Nephron (organoid): ENCODE results near the gene TUBB4B.
"Not testable (repeated sequence)": the region's sequence is repeated elsewhere in the genome, so short reads cannot be mapped to it uniquely, and the experiment has no call there.

Experiments
- H3K27ac Mint-ChIP-seq, 3 experiments: 2 replicates each; pipeline ENCODE4 v1.8.0; 2020; ENCODE audit warnings: mixed read lengths in 3 of 3, mild to moderate bottlenecking in 2 of 3, moderate library complexity in 1 of 3
- H3K27me3 Mint-ChIP-seq: 2 replicates; pipeline ENCODE4 v1.8.0; 2021; ENCODE audit warnings: low read depth, mild to moderate bottlenecking, moderate library complexity, mixed read lengths
- H3K36me3 Mint-ChIP-seq: 2 replicates; pipeline ENCODE4 v1.8.0; 2020; ENCODE audit warnings: low read depth, mixed read lengths
- H3K4me1 Mint-ChIP-seq: 2 replicates; pipeline ENCODE4 v1.8.0; 2020; ENCODE audit warnings: mixed read lengths
- H3K4me3 Mint-ChIP-seq, 3 experiments: 2 replicates each; pipeline ENCODE4 v1.8.0; 2020; ENCODE audit warnings: mild to moderate bottlenecking in 3 of 3, mixed read lengths in 3 of 3, moderate library complexity in 2 of 3
- H3K9me3 Mint-ChIP-seq: 2 replicates; pipeline ENCODE4 v1.8.0; 2020; ENCODE audit warnings: mixed read lengths
- CTCF ChIP-seq, 3 experiments: fragments of 200-600 bp; sonication (generic); IDR thresholded peaks; one replicate each; pipeline ENCODE4 v1.5.0; 2021; ENCODE audit warnings: antibody characterized with exemption in 3 of 3; ENCODE audit not compliant: unreplicated experiment in 3 of 3

Gene TUBB4B

GRCh38 chr9:137236936-137237421, 4.1 kb upstream of the TUBB4B start:
- no peak overlapping the region for H3K27ac Mint-ChIP-seq
- no peak for TF ChIP-seq CTCF (IDR thresholded peaks at IDR 0.05; ENCODE audit: unreplicated experiment in 3 of 3)
- H3K27me3 Mint-ChIP-seq = peaks cover 5% of the 10 kb centered on the region
- H3K4me3 Mint-ChIP-seq = peak overlapping the region in 1 of 3 experiments; percentile 39
- no peaks in the 10 kb centered on the region for H3K36me3 Mint-ChIP-seq
- H3K4me1 Mint-ChIP-seq = peaks cover 24% of the 10 kb centered on the region
- no peaks in the 10 kb centered on the region for H3K9me3 Mint-ChIP-seq

- Mint-ChIP-seq H3K27me3 (peaks cover 5% of the 10 kb centered on the region), H3K4me3 (peak overlapping the region; percentile 54 to 70 (median 56)), H3K4me1 (peaks cover 31% of the 10 kb centered on the region), H3K9me3 (no peaks in the 10 kb centered on the region), H3K27ac (peak overlapping the region; percentile 23 to 51 (median 40)), H3K36me3 (peaks cover 10% of the 10 kb centered on the region)
- no peak for TF ChIP-seq CTCF (IDR thresholded peaks at IDR 0.05; ENCODE audit: unreplicated experiment in 3 of 3)
Measured at GRCh38 chr9:137237759-137238726, 3.0 kb upstream of the TUBB4B start.

- H3K27me3 Mint-ChIP-seq, H3K9me3 Mint-ChIP-seq: not testable (repeated sequence)
- H3K27ac Mint-ChIP-seq = peak overlapping the region in 2 of 3 experiments; percentile 69 to 84
- H3K4me3 Mint-ChIP-seq = peak overlapping the region; percentile 79 to 86 (median 84)
- peaks cover 19% of the 10 kb centered on the region for H3K36me3 Mint-ChIP-seq
- H3K4me1 Mint-ChIP-seq = peaks cover 38% of the 10 kb centered on the region
Measured at GRCh38 chr9:137239541-137240200, 1.4 kb upstream of the TUBB4B start.

- peak overlapping the region; percentile 69 to 84 (median 73) for H3K27ac Mint-ChIP-seq
- TF ChIP-seq CTCF (IDR thresholded peaks at IDR 0.05; ENCODE audit: unreplicated experiment in 3 of 3) = no peak
- H3K27me3 Mint-ChIP-seq = no peaks in the 10 kb centered on the region
- peak overlapping the region; percentile 79 to 86 (median 84) for H3K4me3 Mint-ChIP-seq
- H3K4me1 Mint-ChIP-seq = peaks cover 34% of the 10 kb centered on the region
- no peaks in the 10 kb centered on the region for H3K9me3 Mint-ChIP-seq
- peaks cover 19% of the 10 kb centered on the region for H3K36me3 Mint-ChIP-seq
Measured at GRCh38 chr9:137240318-137240840, 708 bp upstream of the TUBB4B start.

GRCh38 chr9:137241490-137242268, 592 bp downstream of the TUBB4B start:
- H3K36me3 Mint-ChIP-seq = peaks cover 19% of the 10 kb centered on the region
- H3K4me3 Mint-ChIP-seq = peak overlapping the region; percentile 89 to 96 (median 93)

More at GRCh38 chr9:137241490-137242268, 592 bp downstream of the TUBB4B start:
- Mint-ChIP-seq H3K27ac (peak overlapping the region; percentile 73 to 95 (median 74)), H3K9me3 (no peaks in the 10 kb centered on the region), H3K27me3 (no peaks in the 10 kb centered on the region), H3K4me1 (peaks cover 34% of the 10 kb centered on the region)
- no peak for TF ChIP-seq CTCF (IDR thresholded peaks at IDR 0.05; ENCODE audit: unreplicated experiment in 3 of 3)
